DMS 273 (cell line): ENCODE results near the gene ADRB1.

Source experiments
- DNase-seq: peaks from one replicate; lab custom pipeline; 2025; ENCODE audit not compliant: unreplicated experiment; lab: John Stamatoyannopoulos, UW

Gene ADRB1

DNA sequence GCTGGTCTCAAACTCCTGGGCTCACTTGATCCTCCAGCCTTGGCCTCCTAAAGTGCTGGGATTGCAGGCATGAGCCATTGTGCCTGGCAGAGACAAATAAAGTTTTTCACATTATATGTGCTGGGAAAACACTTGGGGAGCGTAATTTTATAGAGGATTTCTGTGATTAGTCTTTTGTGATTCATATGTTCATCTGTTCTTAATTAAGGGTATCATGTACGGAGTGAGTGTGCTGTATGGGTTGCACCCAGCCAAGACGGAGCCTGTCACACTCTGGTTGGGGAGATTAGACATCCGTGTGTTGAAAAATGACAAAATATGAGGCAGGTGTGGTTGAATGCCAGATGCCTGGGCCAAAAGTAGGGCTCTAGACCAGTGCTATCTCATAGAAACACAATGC is 10.3 kb downstream of the ADRB1 start:
- DNase-seq = no peak

DNA sequence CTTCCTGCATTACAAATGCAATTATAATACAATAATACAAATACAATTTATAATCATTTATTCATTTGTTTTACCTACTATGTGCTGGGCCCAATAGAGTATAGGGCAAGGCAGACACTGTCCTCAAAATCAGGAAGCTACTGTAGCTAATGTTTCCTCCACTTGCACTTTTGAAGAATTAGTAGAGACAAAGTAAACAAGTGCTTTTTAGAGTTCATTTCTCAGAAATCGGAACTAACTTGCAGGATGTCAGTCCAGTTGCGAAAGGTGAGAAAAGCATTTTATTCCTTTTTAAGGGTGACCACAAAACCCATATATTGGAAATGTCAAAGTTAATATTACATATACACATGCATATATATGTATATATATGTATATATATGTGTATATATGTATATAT is 14.2 kb downstream of the ADRB1 start:
- no peak for DNase-seq

DNA sequence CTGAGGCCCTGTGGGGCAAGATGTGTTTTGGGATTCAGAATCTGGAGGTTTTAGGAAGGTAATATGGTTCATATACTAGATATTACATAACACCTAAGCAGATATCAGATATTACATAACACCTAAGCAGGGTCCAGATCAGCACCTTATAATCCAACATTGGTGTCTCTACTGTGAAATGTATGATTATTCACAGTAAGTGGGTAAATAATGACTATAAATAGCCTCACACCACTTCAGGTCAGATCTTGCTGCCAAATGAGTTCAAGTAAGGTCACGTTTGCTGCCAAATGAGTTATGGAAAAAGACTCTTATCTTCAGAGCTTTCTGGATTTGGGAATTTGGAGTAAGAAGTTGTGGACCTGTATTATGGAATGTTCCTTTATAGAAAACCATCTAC is 14.6 kb downstream of the ADRB1 start:
- peak; percentile 32 for DNase-seq

DNA sequence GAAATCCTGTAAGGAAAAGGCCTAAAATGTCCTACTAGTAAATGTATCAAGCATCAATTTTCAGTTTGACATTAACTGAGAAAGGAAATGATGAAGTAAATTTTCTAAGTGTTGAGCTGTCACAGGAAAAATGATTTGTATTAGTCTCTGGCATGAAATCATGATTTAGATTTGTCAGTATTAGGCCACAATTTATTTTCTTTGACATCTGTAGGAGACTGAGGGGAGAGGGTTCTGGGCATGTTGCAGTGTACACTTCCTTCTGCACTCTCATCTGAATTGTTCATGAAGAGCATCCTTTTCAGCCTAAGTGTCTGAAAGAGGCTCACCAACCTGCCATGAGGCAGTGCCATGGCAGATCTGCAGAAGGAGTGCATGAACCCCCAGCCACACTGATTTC is 15.9 kb downstream of the ADRB1 start:
- no peak for DNase-seq

DNA sequence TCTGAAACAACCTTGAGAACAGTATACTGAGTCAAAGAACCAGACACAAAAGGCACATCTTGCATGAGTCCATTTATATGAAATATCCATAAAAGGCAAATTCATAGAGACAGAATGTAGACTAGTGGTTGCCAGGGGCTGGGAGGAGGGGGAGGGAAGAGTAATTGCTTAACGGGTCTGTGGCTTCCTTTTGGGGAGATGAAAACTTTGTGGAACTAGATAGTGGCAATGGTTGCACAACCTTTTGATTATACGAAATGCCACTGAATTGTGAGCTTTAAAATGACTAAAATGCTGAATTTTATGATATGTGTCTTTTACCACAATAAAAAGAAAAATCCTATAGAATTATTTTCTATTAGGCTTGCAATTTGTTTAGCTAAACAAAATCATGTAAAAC is 16.8 kb downstream of the ADRB1 start:
- no peak for DNase-seq

DNA sequence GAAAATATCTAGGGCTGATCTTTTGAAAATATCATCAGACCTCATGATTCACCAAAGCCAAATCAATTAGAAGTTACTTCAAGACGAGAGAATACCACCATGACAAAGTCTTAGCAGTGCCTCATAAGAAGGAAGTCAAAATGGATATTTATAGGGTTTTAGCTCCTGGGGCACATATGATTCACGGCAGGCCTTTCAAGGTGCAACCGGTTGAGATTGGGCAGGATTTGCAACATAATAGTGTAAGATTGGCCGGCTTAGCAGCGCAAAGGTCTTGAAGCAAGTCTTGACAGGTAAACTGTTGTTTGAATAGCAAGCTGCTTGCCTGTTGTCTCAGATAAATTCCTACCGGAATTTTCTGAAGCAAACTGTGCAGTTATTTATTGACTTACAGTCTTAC is 17.5 kb downstream of the ADRB1 start:
- DNase-seq = no peak

DNA sequence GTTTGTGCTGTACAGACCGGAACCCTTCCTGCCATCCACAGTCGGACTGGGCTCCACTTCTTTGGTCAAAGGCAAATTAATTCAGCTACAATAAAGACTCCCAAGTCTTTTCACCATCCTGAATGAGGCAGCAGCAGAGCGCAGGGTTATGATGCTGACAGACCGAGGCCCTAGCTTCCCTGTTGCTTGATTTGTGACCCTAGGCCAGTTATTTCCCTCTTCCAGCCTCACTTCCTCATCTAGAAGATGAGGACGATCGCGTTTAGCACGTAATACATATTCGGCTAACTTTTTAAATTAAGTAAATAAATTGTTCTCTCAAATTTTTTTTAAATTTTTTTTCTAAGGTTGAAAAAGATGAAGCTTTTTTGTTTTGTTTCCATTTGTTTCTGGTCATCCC is 18.1 kb downstream of the ADRB1 start:
- DNase-seq = no peak

DNA sequence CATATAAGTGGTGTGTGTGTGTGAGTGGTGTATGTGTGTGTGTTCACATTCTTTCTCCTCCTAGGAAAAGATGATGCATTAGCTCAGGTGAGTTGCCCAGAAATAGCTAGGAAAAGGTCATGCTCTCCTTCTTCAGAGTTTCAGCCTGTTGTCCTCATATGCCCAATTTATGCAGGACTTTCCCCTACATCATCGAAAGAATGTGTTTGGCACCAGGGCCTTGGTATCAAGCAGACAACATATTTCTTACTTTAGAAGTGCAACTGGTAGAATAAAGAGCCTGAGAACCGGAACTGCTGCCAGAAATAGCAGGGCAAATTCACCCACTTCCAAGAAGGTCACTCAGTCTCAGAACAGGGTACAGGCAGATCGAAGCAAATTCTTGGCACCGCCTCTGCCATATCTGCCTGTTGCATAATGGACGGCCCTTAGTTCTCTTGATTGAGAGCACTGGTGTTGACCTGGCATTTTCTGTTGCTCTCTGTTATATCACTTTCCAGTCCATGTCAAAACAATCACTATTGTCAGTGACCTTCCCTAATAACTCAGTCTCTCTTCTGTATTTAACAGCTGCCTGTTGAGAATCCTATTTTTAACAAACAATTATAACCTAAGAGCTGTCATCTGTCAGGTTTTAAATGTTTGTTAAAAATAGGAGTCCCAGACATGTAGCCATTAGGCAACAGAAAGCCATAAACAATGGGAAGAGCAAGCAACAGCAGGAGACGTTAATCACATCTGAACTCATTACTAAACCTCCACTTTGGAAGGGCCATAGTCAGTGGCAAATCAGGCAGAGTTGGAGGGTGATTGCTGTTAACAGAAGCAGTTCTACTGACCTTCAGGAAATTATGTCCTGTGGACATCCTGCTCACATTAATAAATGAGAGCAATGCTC is 20.7 kb downstream of the ADRB1 start:
- DNase-seq = no peak

DNA sequence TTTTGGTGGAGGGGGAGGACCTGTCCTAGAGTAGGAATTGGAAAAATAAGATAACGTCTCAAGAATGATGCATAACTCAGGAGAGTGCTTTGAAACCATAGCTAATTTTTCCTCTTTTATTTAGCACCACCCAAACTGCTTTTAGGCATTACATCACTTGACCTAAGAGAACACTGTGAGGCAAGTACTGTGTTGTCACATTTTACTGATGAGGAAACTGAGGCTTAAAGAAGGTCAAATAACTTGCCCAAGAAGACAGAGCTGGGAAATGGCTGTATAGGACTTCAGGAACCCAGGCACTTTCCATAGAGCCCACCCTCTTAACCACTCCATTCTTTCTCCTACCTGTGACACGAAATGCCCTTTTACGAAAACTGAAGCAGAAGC is 21.4 kb downstream of the ADRB1 start:
- no peak for DNase-seq

DNA sequence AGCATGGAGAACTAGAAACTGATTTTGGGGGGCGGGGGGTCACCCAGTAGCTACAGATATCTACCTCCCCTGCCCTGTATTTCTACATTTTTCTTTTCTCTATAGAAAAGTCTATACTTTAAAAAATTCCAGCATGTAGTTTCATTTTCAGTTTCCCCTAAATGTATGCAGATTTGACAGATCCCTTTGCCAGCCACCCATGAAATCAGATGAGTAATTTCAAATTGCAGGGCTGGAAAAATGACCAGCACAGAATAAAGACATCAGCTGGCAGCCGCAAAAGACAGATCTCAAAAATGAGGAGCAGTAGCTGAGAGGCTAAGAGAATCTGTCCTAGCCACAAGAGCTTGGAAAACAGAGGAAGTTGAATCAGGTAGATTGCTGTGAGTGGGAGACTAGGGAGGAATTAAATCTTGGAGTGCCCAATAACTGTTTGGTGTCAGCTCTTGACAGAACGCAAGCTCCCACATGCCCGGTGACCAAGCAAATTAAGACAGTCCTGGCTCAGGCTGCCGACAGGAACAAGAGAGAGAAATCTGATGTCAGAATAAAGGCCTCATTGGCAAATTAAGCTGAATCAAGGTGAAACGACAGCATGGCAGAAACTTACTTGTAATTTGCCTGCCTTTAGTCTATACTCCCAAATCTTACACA is 24.5 kb downstream of the ADRB1 start:
- peak; percentile 33 for DNase-seq

DNA sequence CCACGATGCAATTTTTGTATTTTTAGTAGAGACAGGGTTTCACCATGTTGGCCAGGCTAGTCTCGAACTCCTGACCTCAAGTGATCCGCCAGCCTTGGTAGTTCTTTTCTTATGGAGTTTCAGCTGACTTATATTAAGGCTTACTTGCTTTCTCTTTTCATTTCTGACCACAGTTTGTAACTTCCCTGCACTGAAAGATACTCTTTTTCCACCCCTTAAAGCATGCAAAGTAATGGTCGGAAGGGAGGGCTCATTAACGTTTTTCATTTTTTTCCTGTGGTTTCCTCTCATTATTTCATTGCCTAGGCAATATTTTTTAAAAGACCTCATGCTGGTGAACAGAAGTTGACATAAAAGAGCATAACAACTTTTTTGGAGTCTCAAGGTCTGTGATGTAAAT is 27.0 kb downstream of the ADRB1 start:
- no peak for DNase-seq

DNA sequence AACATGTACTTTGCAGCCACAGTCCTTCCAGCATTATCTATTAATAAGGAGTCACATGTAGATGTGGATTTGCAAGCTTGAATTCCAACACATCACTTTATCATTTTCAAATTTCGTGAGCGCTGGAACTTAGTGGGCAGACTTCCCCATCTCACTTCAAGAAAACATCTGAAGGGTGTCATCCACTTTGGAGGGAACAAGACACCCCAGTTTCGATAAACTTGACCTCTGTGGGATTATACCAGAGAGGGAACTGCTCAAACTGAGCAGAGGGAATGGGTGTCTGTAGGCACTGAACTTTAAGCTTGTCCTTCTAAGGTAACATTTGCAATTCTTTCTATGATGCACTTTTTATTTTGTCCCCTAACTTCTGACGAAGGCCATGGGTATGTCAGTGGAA is 27.5 kb downstream of the ADRB1 start:
- no peak for DNase-seq

DNA sequence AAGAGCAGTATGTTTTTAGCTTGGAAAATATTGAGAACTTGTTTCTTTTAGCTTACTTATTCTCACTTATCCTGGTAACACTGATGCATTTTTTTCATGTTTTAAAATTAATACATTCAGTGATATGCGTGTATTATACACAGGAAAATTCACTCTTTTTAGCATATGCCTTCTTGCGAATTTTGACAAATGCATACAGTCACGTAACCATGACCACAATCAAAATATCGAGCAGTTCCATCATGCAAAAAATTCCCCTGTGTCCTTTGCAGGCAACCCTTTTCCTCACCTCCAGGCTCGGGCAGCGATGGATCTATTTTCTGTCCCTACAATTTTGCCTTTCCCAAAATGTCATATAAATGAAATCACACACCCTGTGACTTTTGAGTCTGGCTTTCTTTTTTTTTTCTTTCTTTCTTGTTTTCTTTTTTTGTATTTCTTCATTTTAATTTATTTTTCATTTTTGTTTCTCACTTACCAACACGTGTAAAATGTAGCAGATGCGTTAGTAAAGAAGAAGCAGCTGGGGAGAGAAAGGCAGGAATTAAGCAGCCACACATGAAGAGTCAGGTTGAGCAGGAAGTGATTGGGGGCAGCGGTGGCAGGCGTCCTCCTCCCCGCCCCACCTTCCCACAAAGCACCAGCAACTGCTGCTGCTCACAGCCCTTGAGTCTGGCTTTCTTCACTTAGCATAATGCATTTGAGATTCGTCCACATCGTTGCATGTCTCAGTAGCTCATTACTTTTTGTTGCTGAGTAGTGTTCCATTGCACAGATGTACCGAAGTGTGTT is 29.9 kb downstream of the ADRB1 start:
- DNase-seq = no peak

DNA sequence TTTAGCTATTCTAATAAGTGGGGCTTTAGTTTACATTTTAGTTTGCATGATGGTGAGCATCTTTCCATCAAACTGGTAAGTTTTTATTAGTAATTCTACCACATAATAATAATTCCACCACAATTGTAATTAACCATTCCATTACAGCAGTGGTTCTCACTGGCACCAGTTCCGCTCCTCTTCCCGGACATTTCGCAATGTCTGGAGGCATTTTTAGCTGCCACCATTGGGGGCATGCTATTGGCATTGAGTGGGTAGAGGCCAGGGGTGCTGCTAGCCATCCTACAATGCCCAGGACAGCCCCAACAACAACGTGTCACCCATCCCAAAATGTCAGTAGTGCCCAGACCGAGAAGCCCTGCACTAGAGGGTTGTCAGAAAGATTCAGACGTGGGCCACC is 31.4 kb downstream of the ADRB1 start:
- DNase-seq = no peak

DNA sequence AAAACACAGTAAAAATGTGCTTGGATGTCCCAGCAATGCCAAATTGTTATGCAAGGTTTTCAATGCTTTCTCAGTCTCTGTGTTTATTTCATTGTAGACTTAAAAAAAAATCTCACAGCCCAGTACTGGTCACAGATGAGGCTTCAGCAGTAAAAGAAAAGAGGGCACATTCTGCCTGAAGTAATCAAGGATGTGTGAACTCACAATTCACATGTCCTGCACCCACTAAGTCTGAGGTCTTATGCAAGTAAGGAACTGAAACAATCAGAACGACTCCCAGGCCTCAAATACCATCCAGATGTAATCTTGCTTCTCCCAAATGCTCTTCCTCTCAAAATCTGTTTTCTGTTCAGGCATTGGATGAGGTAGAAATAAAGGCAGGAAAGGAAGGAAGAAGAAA is 33.7 kb downstream of the ADRB1 start:
- DNase-seq = no peak

DNA sequence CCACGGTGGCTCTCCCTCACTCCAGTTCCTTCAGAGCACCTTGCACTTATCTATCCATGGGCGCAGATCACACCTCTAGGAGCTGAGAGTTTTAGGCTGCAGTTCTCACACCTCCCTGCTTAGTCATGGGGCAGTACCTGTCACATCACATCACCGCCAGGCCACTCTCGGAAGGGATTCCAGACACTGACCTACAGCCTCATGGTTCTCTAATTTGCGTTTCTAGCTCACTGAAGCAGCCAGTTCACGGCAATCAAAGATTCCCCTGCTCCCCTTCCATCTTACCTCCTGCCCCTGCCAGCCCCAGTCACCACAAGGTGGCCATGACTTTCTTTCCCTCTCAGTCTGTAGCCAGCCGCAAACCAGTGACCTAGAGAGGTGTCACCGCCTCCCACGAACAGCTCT is 34.2 kb downstream of the ADRB1 start:
- DNase-seq = no peak

DNA sequence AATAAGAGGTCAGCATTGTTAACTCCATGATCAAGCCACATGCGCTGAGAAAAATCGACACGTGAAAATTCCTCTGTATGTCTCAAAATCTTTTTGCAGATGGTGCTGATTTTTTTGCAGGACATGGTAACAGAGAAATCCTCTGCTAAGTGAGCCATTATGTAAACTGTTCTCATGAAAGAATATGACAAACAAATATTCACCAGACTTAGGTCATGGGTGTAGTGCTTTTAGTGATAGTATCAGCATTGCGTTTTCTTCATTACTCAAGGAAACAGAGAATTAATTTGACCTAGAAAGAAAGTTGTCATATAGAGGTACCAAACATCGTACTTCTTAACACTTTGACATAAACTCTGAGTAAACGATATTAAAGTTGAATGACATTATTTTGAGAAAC is 34.7 kb downstream of the ADRB1 start:
- DNase-seq = no peak

DNA sequence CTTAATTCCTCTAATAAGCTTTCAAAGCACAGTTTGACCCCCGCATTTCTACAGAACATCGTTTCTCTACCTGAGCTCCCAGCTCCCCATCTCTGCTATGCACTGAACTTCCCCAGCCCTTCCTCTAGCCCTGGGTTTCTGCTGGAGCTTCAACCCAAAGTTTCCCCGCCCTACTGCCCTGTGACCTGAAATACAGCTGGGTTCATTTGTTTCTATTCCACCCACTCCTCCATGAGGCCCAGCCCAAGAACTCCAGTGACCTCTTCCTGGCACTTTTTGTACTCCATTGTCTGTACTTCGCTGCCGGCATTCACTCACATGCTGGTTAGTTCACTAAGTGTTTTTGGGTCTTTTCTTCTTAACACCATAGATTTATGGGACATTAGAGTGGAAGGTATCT is 35.8 kb downstream of the ADRB1 start:
- DNase-seq = no peak

DNA sequence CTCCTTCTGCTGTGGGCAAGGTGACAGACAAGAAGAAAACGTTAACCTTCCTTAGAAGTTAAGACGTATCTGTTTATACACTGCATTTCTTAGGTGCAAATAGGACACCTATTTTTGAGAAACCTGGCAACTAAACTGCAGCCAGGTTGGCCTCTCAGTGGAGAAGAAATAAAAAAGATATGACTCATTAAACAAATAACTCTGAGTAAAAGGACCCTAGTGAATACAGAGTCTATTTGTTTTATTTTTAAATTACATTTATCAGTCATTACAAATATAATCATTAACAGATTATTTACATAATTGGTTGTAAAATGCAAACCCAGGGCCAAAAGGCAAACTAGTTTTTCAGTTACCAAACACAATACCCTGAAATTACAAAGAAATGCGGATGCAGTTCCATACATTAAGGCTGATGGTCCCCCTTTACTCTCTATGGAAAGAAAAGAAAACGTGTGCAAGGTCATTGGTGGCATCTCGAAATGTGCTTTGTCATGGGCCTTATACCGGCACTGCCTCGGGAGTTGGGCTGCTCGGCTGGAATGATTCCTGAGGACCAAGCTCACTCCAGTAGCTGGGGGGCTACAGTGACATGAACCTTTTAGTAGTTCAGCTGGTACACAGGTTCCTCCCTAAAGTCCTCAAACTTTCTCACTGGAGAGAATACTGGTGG is 38.4 kb downstream of the ADRB1 start:
- no peak for DNase-seq

DNA sequence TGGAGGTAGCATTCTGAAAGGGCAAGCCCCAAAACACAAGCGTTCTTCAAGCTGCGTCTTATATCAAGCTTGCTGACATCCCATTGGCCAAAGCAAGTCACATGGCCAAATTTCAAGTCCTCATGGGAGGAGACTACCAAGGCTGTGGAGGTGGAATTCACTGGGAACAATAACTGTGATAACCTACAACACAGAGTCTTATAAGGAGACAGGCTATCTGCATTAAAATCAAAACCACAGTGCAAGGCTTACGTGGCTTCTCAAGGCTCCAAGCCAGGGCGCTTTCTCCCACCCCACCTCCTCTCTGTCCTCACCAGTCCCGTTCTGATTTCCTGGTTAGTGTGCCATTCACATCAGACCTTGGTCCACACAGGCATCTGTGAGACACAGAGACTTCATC is 39.4 kb downstream of the ADRB1 start:
- no peak for DNase-seq

DNA sequence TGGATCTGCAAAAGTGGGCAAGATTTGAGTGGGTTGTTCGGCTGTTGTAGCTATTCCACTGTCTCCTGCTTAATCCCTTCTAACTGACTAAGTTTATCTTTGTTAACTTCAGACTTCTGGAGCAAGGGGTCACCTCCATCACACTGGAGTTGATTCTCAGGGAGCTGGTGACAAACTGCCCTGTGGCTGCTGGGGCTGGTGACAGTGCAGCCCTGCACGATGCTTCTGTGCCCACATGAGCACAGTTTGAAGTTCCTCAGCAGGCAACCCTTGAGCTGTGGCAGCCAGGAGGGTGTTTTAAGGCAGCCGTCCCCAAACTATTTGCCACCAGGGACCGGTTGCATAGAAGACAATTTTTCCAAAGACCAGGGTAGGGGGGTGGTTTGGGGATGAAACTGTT is 40.5 kb downstream of the ADRB1 start:
- no peak for DNase-seq
